ENCODE data around the gene AICDA. TPM values are rescaled to one million over a fixed set of nuclear protein-coding genes. Genes with fewer than 3 reads are reported as not detected.

Gene AICDA
- total RNA-seq, 1 donor from 2014 or later: not detected

DNA sequence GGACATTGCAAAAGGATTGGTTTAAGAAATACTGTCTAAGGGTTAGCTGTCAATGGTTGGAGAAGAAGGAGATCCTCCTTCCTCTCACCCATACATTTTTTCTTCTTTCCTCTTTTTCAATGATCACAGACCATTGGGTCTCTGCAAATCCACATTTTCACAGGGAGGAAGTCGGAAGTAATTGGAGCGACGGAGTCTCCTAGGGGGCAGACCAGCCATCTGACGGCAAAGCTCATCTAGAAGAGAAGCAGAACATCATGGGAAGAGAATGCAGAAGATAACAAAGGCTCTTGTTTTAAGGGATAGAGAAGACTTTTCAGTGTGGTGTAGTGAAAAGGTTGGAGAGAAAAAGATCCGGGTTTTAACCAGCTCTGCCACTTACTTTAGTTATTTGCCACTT is 35.3 kb upstream of the AICDA start:
- H3K4me2 ChIP-seq: no peak overlapping the region
- Mint-ChIP-seq H3K4me1 (no peaks in the 10 kb centered on the region), H3K36me3 (no peaks in the 10 kb centered on the region), H3K4me3 (no peak overlapping the region), H3K27me3 (ENCODE audit: insufficient read depth, low read depth) (peaks cover 3% of the 10 kb centered on the region), H3K9me3 (no peaks in the 10 kb centered on the region), H3K27ac (no peak overlapping the region)
- no peaks in the 10 kb centered on the region for H3K9me3 ChIP-seq (ENCODE audit: low read depth)
- H3F3A ChIP-seq (ENCODE audit: low read depth): no peaks in the 10 kb centered on the region
- no peaks in the 10 kb centered on the region for H3K36me3 ChIP-seq
- TF ChIP-seq, protein P1, sequence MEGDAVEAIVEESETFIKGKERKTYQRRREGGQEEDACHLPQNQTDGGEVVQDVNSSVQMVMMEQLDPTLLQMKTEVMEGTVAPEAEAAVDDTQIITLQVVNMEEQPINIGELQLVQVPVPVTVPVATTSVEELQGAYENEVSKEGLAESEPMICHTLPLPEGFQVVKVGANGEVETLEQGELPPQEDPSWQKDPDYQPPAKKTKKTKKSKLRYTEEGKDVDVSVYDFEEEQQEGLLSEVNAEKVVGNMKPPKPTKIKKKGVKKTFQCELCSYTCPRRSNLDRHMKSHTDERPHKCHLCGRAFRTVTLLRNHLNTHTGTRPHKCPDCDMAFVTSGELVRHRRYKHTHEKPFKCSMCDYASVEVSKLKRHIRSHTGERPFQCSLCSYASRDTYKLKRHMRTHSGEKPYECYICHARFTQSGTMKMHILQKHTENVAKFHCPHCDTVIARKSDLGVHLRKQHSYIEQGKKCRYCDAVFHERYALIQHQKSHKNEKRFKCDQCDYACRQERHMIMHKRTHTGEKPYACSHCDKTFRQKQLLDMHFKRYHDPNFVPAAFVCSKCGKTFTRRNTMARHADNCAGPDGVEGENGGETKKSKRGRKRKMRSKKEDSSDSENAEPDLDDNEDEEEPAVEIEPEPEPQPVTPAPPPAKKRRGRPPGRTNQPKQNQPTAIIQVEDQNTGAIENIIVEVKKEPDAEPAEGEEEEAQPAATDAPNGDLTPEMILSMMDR (IDR thresholded peaks at IDR 0.05): no peak
- TF ChIP-seq EZH2 (IDR thresholded peaks at IDR 0.05) (no peak), EZH2phosphoT487 (IDR thresholded peaks at IDR 0.05) (no peak)
- no peaks in the 10 kb centered on the region for H3K27me3 ChIP-seq
- peak overlapping the region; percentile 29 for H2AFZ ChIP-seq (replicated peaks)
- no peak for DNase-seq (ENCODE audit: low spot score)
- no peaks in the 10 kb centered on the region for H3K4me1 ChIP-seq
- no peak overlapping the region for H3K27ac ChIP-seq
- H3K9ac ChIP-seq: no peak overlapping the region
- no peaks in the 10 kb centered on the region for H4K20me1 ChIP-seq (ENCODE audit: low read depth)
- no peak overlapping the region for H3K4me3 ChIP-seq
- no peaks in the 10 kb centered on the region for H3K79me2 ChIP-seq (ENCODE audit: low read depth)

DNA sequence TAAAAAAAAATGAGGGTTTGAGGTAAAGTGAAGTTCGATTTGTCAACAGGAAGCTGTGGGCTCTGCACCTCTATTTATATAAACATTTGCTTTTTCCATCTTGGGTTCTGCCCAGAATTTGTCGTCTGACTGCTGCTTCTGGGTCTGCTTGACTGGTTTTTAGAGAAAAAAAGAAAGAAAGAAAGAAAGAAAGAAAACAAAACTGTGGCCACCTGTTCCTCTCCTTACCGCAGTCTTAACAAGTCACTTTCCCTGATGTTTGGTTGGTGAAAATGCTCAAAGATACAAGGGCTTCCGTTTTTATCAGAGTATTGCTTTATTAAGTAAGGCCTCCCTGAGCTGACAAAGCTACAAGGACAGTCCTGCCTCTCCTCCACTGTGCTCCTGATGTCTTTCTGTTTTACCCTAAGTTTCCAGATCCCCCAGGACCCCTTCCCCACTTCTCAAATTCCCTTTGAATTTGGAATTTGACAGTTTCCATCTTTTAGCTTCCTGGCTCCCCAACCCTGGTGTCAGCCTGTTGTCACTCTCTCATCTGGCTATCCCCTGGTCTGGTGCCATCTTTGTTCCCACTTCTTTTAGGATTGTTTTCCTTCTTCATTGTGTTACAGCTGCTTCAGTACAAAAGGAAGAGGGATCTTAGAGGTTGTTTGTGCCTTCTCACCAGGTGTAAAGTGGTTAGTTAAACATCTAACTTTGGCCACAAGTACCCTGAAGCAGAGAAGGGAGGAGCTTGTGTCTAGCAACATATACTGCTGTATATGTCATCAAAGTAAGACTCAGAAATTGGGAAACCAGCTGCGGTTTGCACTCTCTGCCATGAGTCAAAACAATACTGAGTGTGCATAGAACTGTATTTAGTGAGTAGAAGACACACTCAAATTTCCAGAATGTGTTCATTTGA is 31.9 kb upstream of the AICDA start:
- Histone ChIP-seq H3K9ac (no peak overlapping the region), H3K36me3 (no peaks in the 10 kb centered on the region), H4K20me1 (ENCODE audit: low read depth) (no peaks in the 10 kb centered on the region), H2AFZ (replicated peaks) (peak overlapping the region; percentile 71), H3K27ac (no peak overlapping the region), H3F3A (ENCODE audit: low read depth) (no peaks in the 10 kb centered on the region), H3K4me1 (no peaks in the 10 kb centered on the region), H3K4me2 (no peak overlapping the region), H3K27me3 (no peaks in the 10 kb centered on the region), H3K9me3 (ENCODE audit: low read depth) (no peaks in the 10 kb centered on the region), H3K79me2 (ENCODE audit: low read depth) (no peaks in the 10 kb centered on the region), H3K4me3 (no peak overlapping the region)
- Mint-ChIP-seq H3K27ac (no peak overlapping the region), H3K9me3 (no peaks in the 10 kb centered on the region), H3K36me3 (no peaks in the 10 kb centered on the region), H3K4me3 (no peak overlapping the region), H3K4me1 (no peaks in the 10 kb centered on the region), H3K27me3 (ENCODE audit: insufficient read depth, low read depth) (peaks cover 2% of the 10 kb centered on the region)
- TF ChIP-seq, protein P1 (IDR thresholded peaks at IDR 0.05): no peak
- TF ChIP-seq EZH2phosphoT487 (IDR thresholded peaks at IDR 0.05) (no peak), EZH2 (IDR thresholded peaks at IDR 0.05) (no peak)
- no peak for DNase-seq (ENCODE audit: low spot score)

DNA sequence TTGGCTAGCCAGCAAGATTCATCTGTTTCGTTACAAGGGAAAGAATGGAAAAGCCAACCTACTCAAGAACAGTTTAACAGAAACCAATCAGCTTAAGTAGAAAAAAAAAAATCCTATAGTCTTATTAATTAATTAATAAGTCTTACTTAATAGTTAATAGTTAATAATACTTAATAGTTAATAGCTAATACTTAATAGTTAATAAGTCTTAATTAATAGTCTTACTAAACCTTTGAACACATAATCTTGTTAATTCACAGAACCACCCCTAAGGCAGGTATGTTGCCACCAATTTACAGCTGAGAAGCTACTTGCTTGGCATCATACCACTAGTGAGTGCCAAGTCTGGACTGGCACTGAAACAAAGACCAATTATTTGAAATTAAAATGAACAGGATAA is 30.1 kb upstream of the AICDA start:
- no peak overlapping the region for H3K27ac ChIP-seq
- no peaks in the 10 kb centered on the region for H3K36me3 Mint-ChIP-seq
- no peaks in the 10 kb centered on the region for H3K79me2 ChIP-seq (ENCODE audit: low read depth)
- no peaks in the 10 kb centered on the region for H3K9me3 Mint-ChIP-seq
- H3K9me3 ChIP-seq (ENCODE audit: low read depth): no peaks in the 10 kb centered on the region
- H3K27ac Mint-ChIP-seq: no peak overlapping the region
- peaks cover 2% of the 10 kb centered on the region for H3K27me3 Mint-ChIP-seq (ENCODE audit: insufficient read depth, low read depth)
- no peaks in the 10 kb centered on the region for H3K27me3 ChIP-seq
- H3K4me2 ChIP-seq: no peak overlapping the region
- H3K4me1 ChIP-seq: no peaks in the 10 kb centered on the region
- H3K36me3 ChIP-seq: no peaks in the 10 kb centered on the region
- H4K20me1 ChIP-seq (ENCODE audit: low read depth): no peaks in the 10 kb centered on the region
- DNase-seq (ENCODE audit: low spot score): no peak
- TF ChIP-seq EZH2 (IDR thresholded peaks at IDR 0.05) (no peak), EZH2phosphoT487 (IDR thresholded peaks at IDR 0.05) (no peak)
- TF ChIP-seq, protein P1 (IDR thresholded peaks at IDR 0.05): no peak
- no peak overlapping the region for H3K4me3 ChIP-seq
- no peaks in the 10 kb centered on the region for H3K4me1 Mint-ChIP-seq
- H3K4me3 Mint-ChIP-seq: no peak overlapping the region
- no peaks in the 10 kb centered on the region for H3F3A ChIP-seq (ENCODE audit: low read depth)
- no peak overlapping the region for H2AFZ ChIP-seq (replicated peaks)
- H3K9ac ChIP-seq: no peak overlapping the region
